GM19023 (cell line): ENCODE data around the gene GAS1.

Source experiments
- ATAC-seq: cut with Tn5 transposase; IDR thresholded peaks from one replicate; pipeline ENCODE4 v1.9.1; 2021; ENCODE audit warnings: mild to moderate bottlenecking, moderate library complexity; ENCODE audit not compliant: unreplicated experiment

GAS1 gene

DNA sequence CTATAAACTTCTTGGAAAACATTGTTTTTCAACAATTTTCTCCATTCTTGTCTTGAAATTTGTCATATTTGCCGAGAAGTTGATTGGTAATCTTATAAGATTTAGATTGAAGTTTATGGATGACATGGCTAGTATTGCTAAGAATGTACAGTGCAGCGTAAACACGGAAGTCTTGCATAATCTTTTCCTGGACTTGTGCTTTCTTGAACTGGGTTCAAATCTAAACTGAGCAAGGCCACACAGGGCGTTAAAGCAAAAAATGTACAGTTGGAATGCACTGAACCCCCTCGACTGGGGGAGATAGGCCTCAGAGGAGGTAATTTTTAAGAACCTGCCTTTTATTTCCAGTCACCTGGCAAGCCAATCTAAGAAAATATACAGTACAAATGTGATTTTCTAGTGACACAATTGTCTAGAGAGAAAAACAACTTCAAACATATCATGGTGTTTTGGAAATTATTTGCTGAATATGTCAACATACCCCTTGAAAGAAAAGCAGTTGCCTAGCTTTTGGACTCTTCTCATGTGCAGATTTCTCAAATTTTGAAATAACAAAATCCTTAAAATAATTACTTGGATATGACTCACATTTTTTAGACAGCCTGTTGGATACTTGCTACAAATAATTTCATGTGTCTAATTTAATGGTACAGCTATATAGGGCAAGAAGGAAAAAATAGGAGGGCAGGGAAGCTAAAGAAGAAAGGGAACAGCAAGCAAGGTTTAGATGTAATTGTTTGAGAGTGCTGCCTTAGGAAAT, 18.5 kb upstream of the GAS1 start:
- no peak for ATAC-seq

GRCh38 chr9:86962692-86963091, 15.4 kb upstream of the GAS1 start:
- ATAC-seq, result no peak

- ATAC-seq, result no peak
Observed at GRCh38 chr9:86960938-86961337, 13.6 kb upstream of the GAS1 start.

- no peak for ATAC-seq
Observed at GRCh38 chr9:86958203-86958602, 10.9 kb upstream of the GAS1 start.

GRCh38 chr9:86955561-86955960, 8.3 kb upstream of the GAS1 start:
- ATAC-seq, result no peak

DNA sequence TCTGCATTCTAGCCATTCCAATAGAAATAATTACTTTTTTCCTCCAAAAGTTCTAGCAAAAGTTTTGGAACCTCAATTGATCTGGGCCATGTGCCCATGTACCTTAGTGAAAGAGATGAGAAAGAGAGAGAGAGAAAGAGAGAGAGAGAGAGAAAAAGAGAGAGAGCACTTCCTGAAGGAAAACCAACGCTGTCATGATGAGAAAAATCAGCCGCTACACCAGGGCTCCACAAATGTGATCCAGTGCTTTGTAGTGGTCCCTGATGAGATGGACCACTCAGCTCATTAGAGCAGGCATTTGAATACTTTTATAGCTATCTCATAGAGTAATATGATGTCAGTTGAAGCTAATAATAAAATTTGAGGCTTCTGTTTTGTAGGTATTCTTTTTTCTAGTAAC, 7.7 kb upstream of the GAS1 start:
- no peak for ATAC-seq

DNA sequence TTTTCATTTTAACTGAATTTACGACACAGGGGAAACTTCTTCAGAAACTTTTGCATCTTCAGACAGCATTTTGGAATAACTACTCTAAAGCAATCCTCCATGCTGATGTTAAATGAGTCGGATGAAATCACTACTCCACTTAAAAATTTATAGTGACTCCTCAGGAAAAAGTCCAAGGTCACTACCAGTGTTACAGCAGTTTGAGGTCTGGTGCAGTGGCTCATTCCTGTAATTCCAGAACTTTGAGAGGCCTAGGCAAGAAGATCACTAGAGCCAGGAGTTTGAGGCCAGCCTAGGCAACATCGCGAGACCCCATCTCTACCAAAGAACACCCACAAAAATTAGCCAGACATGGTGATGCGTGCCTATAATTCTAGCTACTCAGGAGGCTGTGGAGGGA, 5.9 kb upstream of the GAS1 start:
- ATAC-seq, result no peak

GRCh38 chr9:86948074-86948929, 996 bp upstream of the GAS1 start:
- peak; percentile 66 for ATAC-seq

GRCh38 chr9:86946201-86947145, 833 bp downstream of the GAS1 start:
- peak; percentile 31 for ATAC-seq

- ATAC-seq, result peak; percentile 6
Observed at GRCh38 chr9:86945728-86946200, 1.5 kb downstream of the GAS1 start.

DNA sequence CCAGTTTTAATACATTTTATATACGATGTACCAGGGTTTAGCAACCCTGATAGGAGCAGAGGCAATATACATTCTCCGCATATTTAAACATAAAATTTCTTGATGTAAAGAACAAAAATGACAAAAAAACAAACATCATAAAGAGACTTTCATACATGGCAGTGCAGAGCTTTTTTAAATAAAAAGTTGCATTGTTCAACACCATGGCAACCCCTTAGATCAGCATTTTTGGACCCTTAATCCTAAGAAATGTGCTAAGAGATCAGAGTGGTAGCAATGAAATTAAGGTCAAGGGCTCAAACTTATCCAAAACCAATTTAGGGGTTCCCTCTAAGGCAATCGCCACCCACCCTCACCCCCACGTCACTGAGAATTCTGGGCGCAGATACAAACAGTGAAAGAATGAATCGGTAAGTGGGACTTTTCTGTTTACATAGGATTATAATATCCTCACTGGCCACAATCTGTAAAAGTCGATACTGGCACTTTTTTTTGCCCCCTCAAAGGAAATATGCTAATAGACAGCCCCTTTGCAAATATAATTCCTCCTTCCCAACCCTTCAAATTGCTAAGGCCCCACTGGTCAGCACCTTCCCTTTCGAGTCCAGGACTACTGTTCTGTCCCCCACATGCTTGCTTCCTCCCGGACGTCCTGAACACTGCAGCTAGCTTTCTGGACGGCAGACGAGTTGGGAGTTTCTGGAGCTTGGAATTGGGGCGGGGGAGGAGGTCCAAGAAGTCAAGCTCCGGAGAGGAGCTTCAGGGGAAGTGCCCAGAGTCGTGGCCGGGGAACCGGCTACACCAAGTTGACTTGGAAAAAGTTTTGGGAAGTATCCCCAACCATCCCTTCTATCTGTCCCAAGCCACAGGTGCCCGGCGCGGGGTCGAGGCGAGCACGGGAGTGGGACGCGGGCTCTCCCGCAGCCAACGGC, 2.2 kb downstream of the GAS1 start:
- ATAC-seq, result no peak

DNA sequence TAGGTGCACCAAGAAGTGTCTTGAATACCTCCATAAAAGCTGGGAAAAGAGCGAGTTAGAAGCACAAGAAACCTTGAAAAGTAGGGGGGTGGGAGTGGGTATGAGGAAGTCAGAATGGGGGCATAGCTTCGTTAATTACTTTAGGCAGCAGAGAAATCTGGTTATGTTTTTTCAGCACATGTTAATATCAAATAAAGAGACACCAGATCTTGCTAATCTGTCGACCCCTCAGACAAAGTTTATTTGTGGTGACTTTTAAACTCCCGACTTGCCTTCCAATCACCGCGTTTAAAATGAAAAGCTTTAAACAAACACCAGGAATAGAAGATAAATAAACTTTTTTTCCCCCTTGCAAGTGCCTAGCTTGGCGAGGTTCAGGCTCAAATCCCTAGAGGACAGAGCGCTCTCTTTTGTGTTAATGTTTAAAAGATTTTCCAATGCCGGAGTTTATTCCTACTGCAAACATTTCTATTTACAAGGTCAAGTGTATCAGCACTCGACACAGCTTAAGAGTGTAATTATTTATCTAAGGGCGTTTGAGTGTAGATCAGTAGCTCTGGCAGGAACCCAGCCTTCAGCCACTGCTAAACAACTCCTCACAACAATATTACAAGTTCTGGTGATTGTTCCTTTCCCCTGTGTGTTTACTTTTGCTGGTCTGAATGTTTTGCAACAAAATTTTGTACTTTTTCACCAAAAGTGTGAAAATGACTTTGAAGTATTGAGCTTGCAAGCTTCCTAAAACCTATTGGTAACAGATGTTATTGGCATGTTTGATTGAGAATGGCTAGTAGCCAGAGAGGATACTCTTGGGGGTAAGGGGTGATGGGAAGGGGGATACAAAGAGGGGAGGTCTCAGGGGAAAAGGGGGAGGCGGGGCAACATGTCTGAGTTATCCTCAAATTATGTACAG, 3.8 kb downstream of the GAS1 start:
- no peak for ATAC-seq

DNA sequence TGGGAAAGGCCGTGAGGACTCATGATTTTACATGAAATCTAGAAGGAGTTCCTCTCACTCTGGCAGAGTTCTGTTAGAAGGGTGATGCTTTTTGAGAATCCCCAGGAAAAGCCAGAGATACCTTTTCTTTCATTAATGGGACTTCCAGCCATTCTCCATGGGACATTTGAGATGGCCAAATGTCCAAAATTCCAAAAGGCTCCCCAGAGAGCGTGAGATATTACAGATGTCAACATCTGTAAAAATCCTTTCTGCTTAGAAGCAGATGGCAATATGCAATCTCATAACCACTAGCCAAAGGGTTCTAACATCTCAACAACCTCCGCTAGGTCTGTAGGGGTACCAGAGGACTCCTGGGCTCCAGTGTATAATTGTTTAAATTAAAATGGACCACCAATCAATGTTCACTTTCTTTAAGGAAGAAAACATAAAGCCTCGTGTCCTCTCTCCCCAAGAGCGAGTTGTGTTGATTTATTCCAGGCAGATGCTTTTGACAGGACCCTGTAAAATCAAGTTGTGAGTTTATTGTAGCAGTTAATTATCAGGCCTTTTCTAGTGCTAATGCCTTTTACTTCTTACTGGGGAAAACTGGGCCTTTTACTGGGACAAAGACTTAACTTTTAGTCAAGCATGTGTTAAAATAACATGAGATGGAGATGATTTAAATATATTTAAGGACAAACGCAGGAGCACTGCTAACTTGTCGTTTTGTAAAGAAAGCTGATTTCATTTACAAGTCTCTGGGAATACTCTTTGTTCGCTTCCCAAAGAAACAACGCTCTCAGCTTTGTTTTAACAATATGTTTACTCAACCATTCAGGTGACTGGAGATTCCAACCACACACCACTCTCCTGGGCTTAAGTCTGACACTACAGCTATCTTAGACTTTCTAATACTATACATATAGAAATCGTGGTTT, 4.8 kb downstream of the GAS1 start:
- no peak for ATAC-seq

GRCh38 chr9:86941197-86941596, 6.1 kb downstream of the GAS1 start:
- no peak for ATAC-seq

DNA sequence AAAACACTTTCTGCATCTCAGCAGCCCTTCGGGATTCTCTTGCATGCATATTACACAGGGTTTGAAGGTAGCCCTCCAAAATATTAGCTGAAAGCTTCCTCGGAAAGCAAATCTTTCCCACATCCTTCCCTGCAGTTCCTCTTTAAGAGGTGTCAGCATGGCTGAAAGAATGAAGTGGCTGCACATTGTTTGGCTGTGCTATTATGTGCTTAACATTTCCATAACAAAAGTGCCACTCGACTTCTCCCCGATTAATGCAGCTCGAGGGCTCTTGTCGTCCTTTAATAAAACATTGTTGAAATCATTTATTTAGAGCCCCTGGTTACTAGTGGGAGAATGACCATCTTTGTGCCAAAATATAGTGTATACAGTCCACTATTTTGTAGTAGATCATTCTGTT, 6.5 kb downstream of the GAS1 start:
- ATAC-seq, result no peak

DNA sequence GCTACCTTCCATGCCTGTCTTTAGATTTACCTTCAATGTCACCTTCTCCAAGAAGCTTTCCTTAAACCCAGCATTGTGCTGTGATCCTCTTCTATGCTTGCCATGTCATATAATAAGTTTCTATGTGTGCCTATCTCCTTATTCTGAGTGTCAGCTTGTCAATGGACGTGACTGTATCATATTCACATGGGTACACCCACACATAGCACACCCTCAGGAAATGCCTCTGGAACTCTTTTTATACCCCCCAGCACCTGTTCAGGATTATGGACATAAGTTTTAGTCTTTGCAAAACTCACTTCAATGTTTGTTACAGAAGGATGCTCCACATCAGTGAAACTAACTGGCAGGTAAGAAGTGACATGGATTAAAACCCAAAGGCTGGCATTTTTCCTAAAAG, 7.4 kb downstream of the GAS1 start:
- no peak for ATAC-seq

DNA sequence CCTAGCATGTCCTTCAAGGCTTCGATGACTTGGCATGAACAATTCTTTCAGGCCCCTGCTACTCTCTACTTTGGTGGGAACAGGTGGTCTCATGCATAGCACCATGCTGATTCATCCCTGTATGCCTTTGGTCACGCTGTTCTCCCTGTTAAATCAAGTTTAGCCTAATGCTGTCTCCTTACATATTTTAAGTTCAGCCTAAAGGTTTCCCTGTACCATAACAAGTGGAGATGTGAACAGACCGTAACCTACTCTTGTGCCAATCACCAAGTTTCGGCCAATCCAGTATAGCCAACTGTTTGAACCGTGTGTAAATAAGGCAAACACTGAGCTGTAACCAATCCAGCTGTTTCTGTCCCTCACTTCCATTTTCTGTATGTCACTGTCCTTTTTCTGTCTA, 8.0 kb downstream of the GAS1 start:
- no peak for ATAC-seq

DNA sequence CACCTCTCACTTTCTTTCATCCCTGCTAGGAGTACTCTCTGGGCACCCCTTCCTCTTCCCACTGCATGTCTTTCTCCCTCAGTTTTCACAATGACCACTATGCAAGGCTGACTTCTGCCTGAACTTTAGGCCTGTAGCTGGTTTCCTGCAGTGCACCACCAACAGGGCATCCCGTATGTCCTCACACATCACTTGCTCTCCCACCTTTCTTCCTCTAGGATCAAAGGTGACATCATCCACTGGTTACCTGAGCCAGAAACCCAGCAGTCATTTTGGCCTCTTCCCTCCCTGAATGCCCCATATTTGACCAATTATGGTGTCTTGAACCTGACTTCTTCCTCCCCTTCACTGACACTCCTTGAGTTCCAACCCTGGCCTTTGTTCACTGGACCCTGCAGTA, 8.5 kb downstream of the GAS1 start:
- ATAC-seq, result no peak
